ENCODE data around the gene B4GALNT4.

DNA sequence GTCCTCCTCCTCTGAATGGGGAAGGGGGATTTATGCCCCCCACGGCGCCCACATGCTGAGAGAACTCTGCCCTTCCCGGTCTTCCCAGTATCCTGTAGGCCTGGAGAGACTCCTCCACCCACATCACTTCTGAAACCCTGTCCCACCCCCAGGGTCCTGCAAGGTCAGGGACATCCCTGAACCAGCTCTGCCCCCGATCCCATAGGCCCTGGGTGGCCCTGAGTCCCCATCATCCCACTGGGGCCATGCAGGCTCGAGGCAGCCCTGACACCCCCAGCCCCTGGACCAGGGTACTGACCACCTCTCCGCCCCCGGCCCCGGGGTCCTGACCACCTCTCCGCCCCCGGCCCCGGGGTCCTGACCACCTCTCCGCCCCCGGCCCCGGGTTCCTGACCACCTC, 11.7 kb downstream of the B4GALNT4 start:
- TF ChIP-seq, protein P1, sequence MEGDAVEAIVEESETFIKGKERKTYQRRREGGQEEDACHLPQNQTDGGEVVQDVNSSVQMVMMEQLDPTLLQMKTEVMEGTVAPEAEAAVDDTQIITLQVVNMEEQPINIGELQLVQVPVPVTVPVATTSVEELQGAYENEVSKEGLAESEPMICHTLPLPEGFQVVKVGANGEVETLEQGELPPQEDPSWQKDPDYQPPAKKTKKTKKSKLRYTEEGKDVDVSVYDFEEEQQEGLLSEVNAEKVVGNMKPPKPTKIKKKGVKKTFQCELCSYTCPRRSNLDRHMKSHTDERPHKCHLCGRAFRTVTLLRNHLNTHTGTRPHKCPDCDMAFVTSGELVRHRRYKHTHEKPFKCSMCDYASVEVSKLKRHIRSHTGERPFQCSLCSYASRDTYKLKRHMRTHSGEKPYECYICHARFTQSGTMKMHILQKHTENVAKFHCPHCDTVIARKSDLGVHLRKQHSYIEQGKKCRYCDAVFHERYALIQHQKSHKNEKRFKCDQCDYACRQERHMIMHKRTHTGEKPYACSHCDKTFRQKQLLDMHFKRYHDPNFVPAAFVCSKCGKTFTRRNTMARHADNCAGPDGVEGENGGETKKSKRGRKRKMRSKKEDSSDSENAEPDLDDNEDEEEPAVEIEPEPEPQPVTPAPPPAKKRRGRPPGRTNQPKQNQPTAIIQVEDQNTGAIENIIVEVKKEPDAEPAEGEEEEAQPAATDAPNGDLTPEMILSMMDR (IDR thresholded peaks at IDR 0.05): no peak
- TF ChIP-seq POLR2A (IDR thresholded peaks at IDR 0.05): no peak
